GM23338 (cell line): ENCODE data around the gene WWOX. TPM values are rescaled to one million over a fixed set of nuclear protein-coding genes. Genes with fewer than 3 reads are reported as not detected.

Source experiments
- ATAC-seq: fragments of 200-7000 bp; cut with Tn5 transposase; 3 replicates; pipeline ENCODE4 v1.9.1; 2020
- DNase-seq: peaks from one replicate; pipeline ENCODE4 v3.0.0-alpha.2; 2015; ENCODE audit warnings: low spot score
- H2AFZ ChIP-seq: fragments of 200-600 bp; sonication (generic); 2 replicates; pipeline ENCODE4 v1.8.0; 2016; ENCODE audit warnings: antibody characterized with exemption, mild to moderate bottlenecking, moderate library complexity
- H3F3A ChIP-seq: fragments of 200-600 bp; sonication (generic); replicated peaks from 2 replicates; pipeline ENCODE4 v1.8.0; 2017; ENCODE audit warnings: antibody characterized with exemption, mixed run types, low read depth
- H3K27ac ChIP-seq: fragments of 200-600 bp; sonication (generic); 2 replicates; pipeline ENCODE4 v1.6.1; 2016; ENCODE audit warnings: low read depth
- H3K27me3 ChIP-seq: fragments of 200-600 bp; sonication (generic); 2 replicates; pipeline ENCODE4 v1.8.0; 2016; ENCODE audit warnings: mild to moderate bottlenecking, mixed run types, moderate library complexity; ENCODE audit not compliant: insufficient read depth
- H3K36me3 ChIP-seq: fragments of 200-600 bp; sonication (generic); 2 replicates; pipeline ENCODE4 v1.8.0; 2016; ENCODE audit warnings: mild to moderate bottlenecking; ENCODE audit not compliant: insufficient read depth
- H3K4me1 ChIP-seq: fragments of 200-600 bp; sonication (generic); 2 replicates; pipeline ENCODE4 v1.8.0; 2016; ENCODE audit warnings: mild to moderate bottlenecking, moderate library complexity; ENCODE audit not compliant: insufficient read depth
- H3K4me2 ChIP-seq: fragments of 200-600 bp; sonication (generic); 2 replicates; pipeline ENCODE4 v1.7.1; 2017; ENCODE audit warnings: mixed run types
- H3K4me3 ChIP-seq: fragments of 200-600 bp; sonication (generic); 2 replicates; pipeline ENCODE4 v1.6.1; 2016; ENCODE audit warnings: mixed run types
- H3K79me2 ChIP-seq: fragments of 200-600 bp; sonication (generic); replicated peaks from 2 replicates; pipeline ENCODE4 v1.8.0; 2017; ENCODE audit warnings: mild to moderate bottlenecking; ENCODE audit not compliant: insufficient read depth
- H3K9me2 ChIP-seq: fragments of 200-600 bp; sonication (generic); 2 replicates; pipeline ENCODE4 v1.8.0; 2017; ENCODE audit not compliant: insufficient read depth
- H4K20me1 ChIP-seq: fragments of 200-600 bp; sonication (generic); replicated peaks from 2 replicates; pipeline ENCODE4 v1.8.0; 2017; ENCODE audit warnings: mild to moderate bottlenecking; ENCODE audit not compliant: insufficient read depth
- H3K27ac Mint-ChIP-seq: 2 replicates; pipeline ENCODE4 v1.8.0; 2020; ENCODE audit warnings: inconsistent platforms, mild to moderate bottlenecking, moderate library complexity, mixed read lengths
- H3K27me3 Mint-ChIP-seq: 3 replicates; pipeline ENCODE4 v1.8.0; 2022; ENCODE audit warnings: low read depth, mild to moderate bottlenecking, moderate library complexity, mixed read lengths, inconsistent platforms; ENCODE audit not compliant: insufficient read depth, poor library complexity
- H3K36me3 Mint-ChIP-seq: 3 replicates; pipeline ENCODE4 v1.8.0; 2021; ENCODE audit warnings: low read depth, mild to moderate bottlenecking, inconsistent platforms, moderate library complexity, mixed read lengths
- H3K4me1 Mint-ChIP-seq: 3 replicates; pipeline ENCODE4 v1.8.0; 2020; ENCODE audit warnings: mild to moderate bottlenecking, inconsistent platforms, mixed read lengths
- H3K4me3 Mint-ChIP-seq: 3 replicates; pipeline ENCODE4 v1.8.0; 2021; ENCODE audit warnings: moderate library complexity, mild to moderate bottlenecking, inconsistent platforms, mixed read lengths
- H3K9me3 Mint-ChIP-seq: 3 replicates; pipeline ENCODE4 v1.8.0; 2020; ENCODE audit warnings: moderate library complexity, mild to moderate bottlenecking, inconsistent platforms, mixed read lengths
- CREB1 ChIP-seq: fragments of 250-450 bp; sonication (Bioruptor Pico); IDR thresholded peaks from 2 replicates; pipeline ENCODE4 v1.5.0; 2020; ENCODE audit warnings: low read depth, mild to moderate bottlenecking, moderate library complexity
- ETS1 ChIP-seq: IDR thresholded peaks from 2 replicates; pipeline ENCODE4 v1.6.1; 2016; ENCODE audit warnings: antibody characterized with exemption
- EZH2 ChIP-seq: fragments of 200-600 bp; sonication (generic); IDR thresholded peaks from one replicate; pipeline ENCODE4 v1.8.0; 2017; ENCODE audit warnings: antibody characterized with exemption, mild to moderate bottlenecking, low read depth; ENCODE audit not compliant: unreplicated experiment
- EZH2phosphoT487 ChIP-seq: fragments of 200-600 bp; sonication (generic); IDR thresholded peaks from one replicate; pipeline ENCODE4 v1.8.1; 2018; ENCODE audit warnings: antibody characterized with exemption; ENCODE audit not compliant: unreplicated experiment
- JUNB ChIP-seq: IDR thresholded peaks from one replicate; pipeline ENCODE4 v1.6.1; 2016; ENCODE audit warnings: antibody characterized with exemption; ENCODE audit not compliant: unreplicated experiment
- NANOG ChIP-seq: IDR thresholded peaks from 2 replicates; pipeline ENCODE4 v1.6.1; 2016; ENCODE audit warnings: antibody characterized with exemption, borderline replicate concordance
- POLR2AphosphoS5 ChIP-seq: IDR thresholded peaks from 2 replicates; pipeline ENCODE4 v1.6.1; 2016; ENCODE audit warnings: antibody characterized with exemption, low read depth
- STAT1 ChIP-seq: IDR thresholded peaks from one replicate; pipeline ENCODE4 v1.6.1; 2016; ENCODE audit warnings: antibody characterized with exemption; ENCODE audit not compliant: unreplicated experiment
- ZNF114 ChIP-seq: fragments of 250-450 bp; sonication (Bioruptor Pico); IDR thresholded peaks from 2 replicates; pipeline ENCODE4 v1.5.0; 2020; ENCODE audit warnings: mild to moderate bottlenecking, moderate library complexity
- ZNF331 ChIP-seq: fragments of 250-450 bp; sonication (Bioruptor Pico); IDR thresholded peaks from 2 replicates; pipeline ENCODE4 v1.5.0; 2020; ENCODE audit warnings: low read depth, mild to moderate bottlenecking, moderate library complexity
- polyA plus RNA-seq: library from polyadenylated mRNA; unstranded; fragments of >200 nt; fragmentation: Nextera tagmentation; extraction: Ambion mirVana; gene quantifications from 2 replicates; pipeline ENCODE4 v1.2.1, GENCODE V29; 2016
- total RNA-seq: library from RNA; depleted of rRNA; stranded (reverse); fragments of >200 nt; shearing (Covaris generic); gene quantifications from 2 replicates; pipeline ENCODE4 v1.2.3, GENCODE V29; 2014
- TF ChIP-seq, protein P1 (sequence below): IDR thresholded peaks from one replicate; pipeline ENCODE4 v1.6.1; 2018; ENCODE audit warnings: antibody characterized with exemption; ENCODE audit not compliant: unreplicated experiment
- TF ChIP-seq, protein P2 (sequence below), 2 experiments: fragments of 200-600 bp in 1 of 2; sonication (generic) in 1 of 2; conservative IDR thresholded peaks; 2 replicates each; pipeline versions ENCODE4 v1.5.1 to v1.6.1; 2016 to 2017; ENCODE audit warnings: antibody characterized with exemption in 2 of 2, low read depth in 2 of 2, mild to moderate bottlenecking in 2 of 2, moderate library complexity in 1 of 2
- TF ChIP-seq, protein P3 (sequence below): fragments of 250-450 bp; sonication (Bioruptor Pico); IDR thresholded peaks from 2 replicates; pipeline ENCODE4 v1.5.0; 2020; ENCODE audit warnings: mild to moderate bottlenecking, moderate library complexity

WWOX gene
- total and polyA plus RNA-seq, 2 experiments from 2014 or later = 10.0 to 19.3 TPM

DNA sequence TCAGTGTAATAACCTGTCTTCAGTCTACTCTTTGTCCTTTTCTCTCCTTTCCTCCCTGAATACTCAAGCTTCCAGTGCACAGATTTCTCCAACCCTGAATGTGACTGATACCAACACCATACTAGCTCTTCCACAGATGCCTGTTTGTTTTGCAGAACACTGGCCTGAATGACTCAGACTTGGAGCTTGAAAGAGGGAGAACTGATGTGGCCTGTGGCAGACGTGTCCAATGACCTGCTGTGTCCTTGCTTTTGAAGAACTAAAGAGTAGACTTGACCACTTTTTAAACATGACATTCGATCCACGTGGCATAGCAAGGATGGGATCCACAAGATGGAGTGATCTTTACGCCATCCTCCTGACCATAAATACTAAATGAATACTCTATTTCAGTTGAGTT is 361.0 kb downstream of the WWOX start:
- no peak overlapping the region for H3K4me2 ChIP-seq
- ATAC-seq (no peak), DNase-seq (no peak)
- H3K27ac ChIP-seq = no peak overlapping the region
- no peaks in the 10 kb centered on the region for H3K79me2 ChIP-seq
- H3K4me1 Mint-ChIP-seq = peaks cover 11% of the 10 kb centered on the region; the same call in 2 of the 3 replicates
- H3K27me3 Mint-ChIP-seq = no peaks in the 10 kb centered on the region
- H3F3A ChIP-seq = no peaks in the 10 kb centered on the region
- H3K27me3 ChIP-seq = no peaks in the 10 kb centered on the region
- no peaks in the 10 kb centered on the region for H4K20me1 ChIP-seq
- no peaks in the 10 kb centered on the region for H3K9me2 ChIP-seq
- peaks cover 3% of the 10 kb centered on the region; the same call in 2 of the 3 replicates for H3K36me3 Mint-ChIP-seq
- H3K4me1 ChIP-seq = no peaks in the 10 kb centered on the region
- 0 out of 2 replicates have a peak, but pooled peaks cover 4% of the 10 kb centered on the region for H3K36me3 ChIP-seq
- no peak for TF ChIP-seq POLR2AphosphoS5
- no peak for TF ChIP-seq ETS1
- no peak for TF ChIP-seq ZNF331 (CRISPR knock-in tag)
- no peak for TF ChIP-seq NANOG
- no peak for TF ChIP-seq STAT1
- TF ChIP-seq EZH2phosphoT487 = no peak
- TF ChIP-seq, protein P1, sequence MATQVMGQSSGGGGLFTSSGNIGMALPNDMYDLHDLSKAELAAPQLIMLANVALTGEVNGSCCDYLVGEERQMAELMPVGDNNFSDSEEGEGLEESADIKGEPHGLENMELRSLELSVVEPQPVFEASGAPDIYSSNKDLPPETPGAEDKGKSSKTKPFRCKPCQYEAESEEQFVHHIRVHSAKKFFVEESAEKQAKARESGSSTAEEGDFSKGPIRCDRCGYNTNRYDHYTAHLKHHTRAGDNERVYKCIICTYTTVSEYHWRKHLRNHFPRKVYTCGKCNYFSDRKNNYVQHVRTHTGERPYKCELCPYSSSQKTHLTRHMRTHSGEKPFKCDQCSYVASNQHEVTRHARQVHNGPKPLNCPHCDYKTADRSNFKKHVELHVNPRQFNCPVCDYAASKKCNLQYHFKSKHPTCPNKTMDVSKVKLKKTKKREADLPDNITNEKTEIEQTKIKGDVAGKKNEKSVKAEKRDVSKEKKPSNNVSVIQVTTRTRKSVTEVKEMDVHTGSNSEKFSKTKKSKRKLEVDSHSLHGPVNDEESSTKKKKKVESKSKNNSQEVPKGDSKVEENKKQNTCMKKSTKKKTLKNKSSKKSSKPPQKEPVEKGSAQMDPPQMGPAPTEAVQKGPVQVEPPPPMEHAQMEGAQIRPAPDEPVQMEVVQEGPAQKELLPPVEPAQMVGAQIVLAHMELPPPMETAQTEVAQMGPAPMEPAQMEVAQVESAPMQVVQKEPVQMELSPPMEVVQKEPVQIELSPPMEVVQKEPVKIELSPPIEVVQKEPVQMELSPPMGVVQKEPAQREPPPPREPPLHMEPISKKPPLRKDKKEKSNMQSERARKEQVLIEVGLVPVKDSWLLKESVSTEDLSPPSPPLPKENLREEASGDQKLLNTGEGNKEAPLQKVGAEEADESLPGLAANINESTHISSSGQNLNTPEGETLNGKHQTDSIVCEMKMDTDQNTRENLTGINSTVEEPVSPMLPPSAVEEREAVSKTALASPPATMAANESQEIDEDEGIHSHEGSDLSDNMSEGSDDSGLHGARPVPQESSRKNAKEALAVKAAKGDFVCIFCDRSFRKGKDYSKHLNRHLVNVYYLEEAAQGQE = no peak
- TF ChIP-seq, protein P2, sequence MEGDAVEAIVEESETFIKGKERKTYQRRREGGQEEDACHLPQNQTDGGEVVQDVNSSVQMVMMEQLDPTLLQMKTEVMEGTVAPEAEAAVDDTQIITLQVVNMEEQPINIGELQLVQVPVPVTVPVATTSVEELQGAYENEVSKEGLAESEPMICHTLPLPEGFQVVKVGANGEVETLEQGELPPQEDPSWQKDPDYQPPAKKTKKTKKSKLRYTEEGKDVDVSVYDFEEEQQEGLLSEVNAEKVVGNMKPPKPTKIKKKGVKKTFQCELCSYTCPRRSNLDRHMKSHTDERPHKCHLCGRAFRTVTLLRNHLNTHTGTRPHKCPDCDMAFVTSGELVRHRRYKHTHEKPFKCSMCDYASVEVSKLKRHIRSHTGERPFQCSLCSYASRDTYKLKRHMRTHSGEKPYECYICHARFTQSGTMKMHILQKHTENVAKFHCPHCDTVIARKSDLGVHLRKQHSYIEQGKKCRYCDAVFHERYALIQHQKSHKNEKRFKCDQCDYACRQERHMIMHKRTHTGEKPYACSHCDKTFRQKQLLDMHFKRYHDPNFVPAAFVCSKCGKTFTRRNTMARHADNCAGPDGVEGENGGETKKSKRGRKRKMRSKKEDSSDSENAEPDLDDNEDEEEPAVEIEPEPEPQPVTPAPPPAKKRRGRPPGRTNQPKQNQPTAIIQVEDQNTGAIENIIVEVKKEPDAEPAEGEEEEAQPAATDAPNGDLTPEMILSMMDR (conservative IDR thresholded peaks at IDR 0.05; ENCODE audit: low read depth in 2 of 2) = no peak
- TF ChIP-seq CREB1 = no peak
- TF ChIP-seq, protein P3, sequence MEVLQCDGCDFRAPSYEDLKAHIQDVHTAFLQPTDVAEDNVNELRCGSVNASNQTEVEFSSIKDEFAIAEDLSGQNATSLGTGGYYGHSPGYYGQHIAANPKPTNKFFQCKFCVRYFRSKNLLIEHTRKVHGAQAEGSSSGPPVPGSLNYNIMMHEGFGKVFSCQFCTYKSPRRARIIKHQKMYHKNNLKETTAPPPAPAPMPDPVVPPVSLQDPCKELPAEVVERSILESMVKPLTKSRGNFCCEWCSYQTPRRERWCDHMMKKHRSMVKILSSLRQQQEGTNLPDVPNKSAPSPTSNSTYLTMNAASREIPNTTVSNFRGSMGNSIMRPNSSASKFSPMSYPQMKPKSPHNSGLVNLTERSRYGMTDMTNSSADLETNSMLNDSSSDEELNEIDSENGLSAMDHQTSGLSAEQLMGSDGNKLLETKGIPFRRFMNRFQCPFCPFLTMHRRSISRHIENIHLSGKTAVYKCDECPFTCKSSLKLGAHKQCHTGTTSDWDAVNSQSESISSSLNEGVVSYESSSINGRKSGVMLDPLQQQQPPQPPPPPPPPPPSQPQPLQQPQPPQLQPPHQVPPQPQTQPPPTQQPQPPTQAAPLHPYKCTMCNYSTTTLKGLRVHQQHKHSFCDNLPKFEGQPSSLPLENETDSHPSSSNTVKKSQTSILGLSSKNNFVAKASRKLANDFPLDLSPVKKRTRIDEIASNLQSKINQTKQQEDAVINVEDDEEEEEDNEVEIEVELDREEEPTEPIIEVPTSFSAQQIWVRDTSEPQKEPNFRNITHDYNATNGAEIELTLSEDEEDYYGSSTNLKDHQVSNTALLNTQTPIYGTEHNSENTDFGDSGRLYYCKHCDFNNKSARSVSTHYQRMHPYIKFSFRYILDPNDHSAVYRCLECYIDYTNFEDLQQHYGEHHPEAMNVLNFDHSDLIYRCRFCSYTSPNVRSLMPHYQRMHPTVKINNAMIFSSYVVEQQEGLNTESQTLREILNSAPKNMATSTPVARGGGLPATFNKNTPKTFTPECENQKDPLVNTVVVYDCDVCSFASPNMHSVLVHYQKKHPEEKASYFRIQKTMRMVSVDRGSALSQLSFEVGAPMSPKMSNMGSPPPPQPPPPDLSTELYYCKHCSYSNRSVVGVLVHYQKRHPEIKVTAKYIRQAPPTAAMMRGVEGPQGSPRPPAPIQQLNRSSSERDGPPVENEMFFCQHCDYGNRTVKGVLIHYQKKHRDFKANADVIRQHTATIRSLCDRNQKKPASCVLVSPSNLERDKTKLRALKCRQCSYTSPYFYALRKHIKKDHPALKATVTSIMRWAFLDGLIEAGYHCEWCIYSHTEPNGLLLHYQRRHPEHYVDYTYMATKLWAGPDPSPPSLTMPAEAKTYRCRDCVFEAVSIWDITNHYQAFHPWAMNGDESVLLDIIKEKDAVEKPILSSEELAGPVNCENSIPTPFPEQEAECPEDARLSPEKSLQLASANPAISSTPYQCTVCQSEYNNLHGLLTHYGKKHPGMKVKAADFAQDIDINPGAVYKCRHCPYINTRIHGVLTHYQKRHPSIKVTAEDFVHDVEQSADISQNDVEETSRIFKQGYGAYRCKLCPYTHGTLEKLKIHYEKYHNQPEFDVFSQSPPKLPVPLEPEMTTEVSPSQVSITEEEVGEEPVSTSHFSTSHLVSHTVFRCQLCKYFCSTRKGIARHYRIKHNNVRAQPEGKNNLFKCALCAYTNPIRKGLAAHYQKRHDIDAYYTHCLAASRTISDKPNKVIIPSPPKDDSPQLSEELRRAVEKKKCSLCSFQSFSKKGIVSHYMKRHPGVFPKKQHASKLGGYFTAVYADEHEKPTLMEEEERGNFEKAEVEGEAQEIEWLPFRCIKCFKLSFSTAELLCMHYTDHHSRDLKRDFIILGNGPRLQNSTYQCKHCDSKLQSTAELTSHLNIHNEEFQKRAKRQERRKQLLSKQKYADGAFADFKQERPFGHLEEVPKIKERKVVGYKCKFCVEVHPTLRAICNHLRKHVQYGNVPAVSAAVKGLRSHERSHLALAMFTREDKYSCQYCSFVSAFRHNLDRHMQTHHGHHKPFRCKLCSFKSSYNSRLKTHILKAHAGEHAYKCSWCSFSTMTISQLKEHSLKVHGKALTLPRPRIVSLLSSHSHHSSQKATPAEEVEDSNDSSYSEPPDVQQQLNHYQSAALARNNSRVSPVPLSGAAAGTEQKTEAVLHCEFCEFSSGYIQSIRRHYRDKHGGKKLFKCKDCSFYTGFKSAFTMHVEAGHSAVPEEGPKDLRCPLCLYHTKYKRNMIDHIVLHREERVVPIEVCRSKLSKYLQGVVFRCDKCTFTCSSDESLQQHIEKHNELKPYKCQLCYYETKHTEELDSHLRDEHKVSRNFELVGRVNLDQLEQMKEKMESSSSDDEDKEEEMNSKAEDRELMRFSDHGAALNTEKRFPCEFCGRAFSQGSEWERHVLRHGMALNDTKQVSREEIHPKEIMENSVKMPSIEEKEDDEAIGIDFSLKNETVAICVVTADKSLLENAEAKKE (CRISPR knock-in tag) = no peak
- TF ChIP-seq JUNB = no peak
- TF ChIP-seq ZNF114 (CRISPR knock-in tag) = no peak
- no peak for TF ChIP-seq EZH2
- peaks cover 8% of the 10 kb centered on the region for H3K9me3 Mint-ChIP-seq
- H2AFZ ChIP-seq = no peak overlapping the region
- H3K4me3 ChIP-seq = no peak overlapping the region
- H3K4me3 Mint-ChIP-seq = no peak overlapping the region
- no peak overlapping the region for H3K27ac Mint-ChIP-seq
